ENCODE data around the gene COX18.

COX18 gene, protein sequence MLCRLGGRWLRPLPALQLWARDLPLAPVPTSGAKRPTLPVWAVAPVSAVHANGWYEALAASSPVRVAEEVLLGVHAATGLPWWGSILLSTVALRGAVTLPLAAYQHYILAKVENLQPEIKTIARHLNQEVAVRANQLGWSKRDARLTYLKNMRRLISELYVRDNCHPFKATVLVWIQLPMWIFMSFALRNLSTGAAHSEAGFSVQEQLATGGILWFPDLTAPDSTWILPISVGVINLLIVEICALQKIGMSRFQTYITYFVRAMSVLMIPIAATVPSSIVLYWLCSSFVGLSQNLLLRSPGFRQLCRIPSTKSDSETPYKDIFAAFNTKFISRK

DNA sequence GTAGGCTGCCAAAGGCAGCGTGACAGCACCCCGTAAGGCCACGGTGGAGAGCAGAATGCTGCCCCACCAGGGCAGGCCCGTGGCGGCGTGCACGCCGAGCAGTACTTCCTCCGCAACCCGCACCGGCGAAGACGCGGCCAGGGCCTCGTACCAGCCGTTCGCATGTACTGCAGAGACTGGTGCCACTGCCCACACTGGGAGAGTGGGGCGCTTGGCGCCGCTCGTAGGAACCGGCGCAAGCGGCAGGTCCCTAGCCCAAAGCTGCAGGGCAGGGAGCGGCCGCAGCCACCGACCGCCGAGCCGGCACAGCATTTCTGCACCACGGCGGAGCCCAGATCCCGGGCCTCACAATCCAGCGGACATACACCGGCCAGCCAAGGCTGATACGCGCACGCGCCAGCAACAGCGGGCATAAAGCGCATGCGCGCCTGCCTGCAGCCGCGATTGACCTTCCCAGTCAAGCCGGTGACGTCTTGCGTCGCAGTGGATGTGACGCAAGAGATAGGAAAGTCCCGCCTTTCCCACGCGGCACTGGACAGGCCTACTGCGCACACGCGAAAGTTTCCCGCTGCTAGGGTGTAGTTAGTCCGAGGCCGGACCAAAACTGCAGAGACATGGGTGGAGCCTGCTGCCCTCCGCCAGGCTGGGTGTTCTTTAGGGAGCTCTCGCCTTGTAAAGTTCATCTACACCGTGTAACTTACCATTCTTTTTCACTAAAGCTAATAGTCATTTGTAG is at the start of gene COX18:
COX18 (minus strand) TSS at position 379 of the 736 bp plus-strand sequence; CDS start at position 312, 67 bp downstream.
- peak; percentile 98 to 99 for DNase-seq
- TF ChIP-seq POLR2A (IDR thresholded peaks at IDR 0.05; ENCODE audit: low read length) (peak; percentile 99), GATA1 (IDR thresholded peaks at IDR 0.05; ENCODE audit: low read depth, low read length) (no peak)

DNA sequence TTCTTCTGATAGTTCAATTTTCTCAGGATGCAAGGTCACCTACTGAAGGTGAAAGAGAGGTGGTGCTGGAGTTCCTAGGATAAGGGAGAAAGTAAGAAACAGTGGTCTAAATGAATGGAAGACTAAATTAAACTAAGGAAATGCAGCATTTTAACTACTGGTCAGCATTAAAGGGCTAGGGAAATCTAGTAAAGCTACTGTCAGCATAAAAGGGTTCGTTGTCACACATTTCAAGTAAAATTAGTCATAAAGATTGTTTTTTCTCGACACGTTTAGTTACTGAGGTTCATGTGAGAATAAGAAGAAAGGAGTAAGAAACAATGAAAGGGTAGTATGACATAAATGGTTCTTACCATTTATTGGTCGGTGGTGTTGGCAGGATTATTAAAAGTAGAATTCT is 40.0 kb upstream of the COX18 start:
- no peak for TF ChIP-seq POLR2A (IDR thresholded peaks at IDR 0.05; ENCODE audit: low read length)
- TF ChIP-seq GATA1 (IDR thresholded peaks at IDR 0.05; ENCODE audit: low read depth, low read length) = no peak
- DNase-seq = no peak

DNA sequence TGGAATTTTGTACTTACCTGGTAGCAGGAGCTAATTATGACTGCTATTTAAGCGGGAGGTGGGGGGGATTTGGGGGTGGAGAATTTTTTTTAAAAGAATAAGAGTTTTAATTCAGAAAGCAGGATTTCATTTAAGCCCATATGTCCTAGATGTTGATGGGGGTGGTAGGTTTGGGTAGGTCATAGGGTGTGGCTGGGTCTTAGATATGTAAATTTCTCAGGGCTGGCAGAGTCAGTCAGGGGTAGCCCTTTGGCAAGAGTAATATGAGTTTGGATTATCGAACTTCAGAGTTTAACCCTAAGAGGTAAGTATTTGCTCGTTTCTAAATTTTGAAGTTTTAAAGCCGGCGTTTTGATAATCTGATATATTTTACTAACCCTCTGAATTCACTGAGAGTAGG is 35.2 kb upstream of the COX18 start:
- peak; percentile 17 to 29 for DNase-seq
- TF ChIP-seq GATA1 (IDR thresholded peaks at IDR 0.05; ENCODE audit: low read depth, low read length) = no peak
- no peak for TF ChIP-seq POLR2A (IDR thresholded peaks at IDR 0.05; ENCODE audit: low read length)

DNA sequence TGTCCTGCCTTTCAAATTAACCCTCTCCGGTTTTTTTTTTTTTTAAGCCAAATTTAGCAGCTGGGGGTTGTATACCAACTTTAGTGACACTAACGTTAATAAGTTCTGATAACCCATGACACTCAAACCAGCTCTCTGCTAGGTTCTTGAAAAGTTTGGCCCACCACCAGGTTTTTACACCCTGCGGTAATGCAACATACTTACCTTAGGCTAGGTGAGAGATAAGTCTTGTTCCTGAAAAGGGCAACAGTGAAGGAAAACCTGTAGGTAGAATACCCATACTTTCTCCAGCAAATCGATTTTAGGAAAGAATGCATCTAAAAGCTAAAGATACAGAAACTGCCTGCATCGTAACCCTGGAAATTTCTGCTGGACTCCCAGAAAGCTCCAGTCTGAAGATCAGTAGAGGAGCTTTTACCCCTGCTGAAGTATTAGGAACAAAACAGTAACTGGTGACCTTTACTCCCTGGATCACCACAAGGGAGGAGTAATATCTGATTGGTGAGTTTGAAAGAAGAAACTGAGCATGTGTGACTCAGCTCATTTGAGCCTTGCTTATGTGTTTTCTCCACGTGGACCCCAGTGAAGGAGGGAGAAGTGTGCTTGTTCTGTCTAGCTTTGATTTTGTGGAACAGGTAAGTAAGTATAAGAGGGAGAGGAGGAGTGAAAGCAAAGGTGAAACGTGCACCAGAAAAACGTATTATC is 34.4 kb upstream of the COX18 start:
- peak; percentile 43 to 52 for DNase-seq

DNA sequence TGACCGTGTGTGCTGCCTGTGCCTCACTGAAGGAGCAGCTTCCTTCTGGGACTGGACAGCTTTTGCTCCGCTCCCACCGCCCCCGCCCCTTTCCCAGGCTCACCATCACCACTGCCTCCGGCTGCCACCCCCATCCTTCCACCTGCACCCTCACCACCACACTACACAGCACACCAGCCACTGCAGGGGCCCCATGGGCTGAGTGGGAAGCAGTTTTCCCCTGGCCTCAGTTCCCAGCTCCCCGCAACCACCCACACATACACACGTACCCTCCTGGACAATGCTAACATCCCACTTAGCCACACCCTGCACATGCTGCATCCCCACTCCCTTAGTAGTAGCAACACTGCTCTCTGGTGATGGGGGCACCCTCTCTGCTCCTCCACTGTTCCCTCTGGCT is 29.6 kb upstream of the COX18 start:
- DNase-seq = no peak
- TF ChIP-seq GATA1 (IDR thresholded peaks at IDR 0.05; ENCODE audit: low read depth, low read length) (no peak), POLR2A (IDR thresholded peaks at IDR 0.05; ENCODE audit: low read length) (no peak)

More for the DNA sequence above, 34.4 kb upstream of the COX18 start:
- TF ChIP-seq POLR2A (IDR thresholded peaks at IDR 0.05; ENCODE audit: low read length) (no peak), GATA1 (IDR thresholded peaks at IDR 0.05; ENCODE audit: low read depth, low read length) (no peak)

DNA sequence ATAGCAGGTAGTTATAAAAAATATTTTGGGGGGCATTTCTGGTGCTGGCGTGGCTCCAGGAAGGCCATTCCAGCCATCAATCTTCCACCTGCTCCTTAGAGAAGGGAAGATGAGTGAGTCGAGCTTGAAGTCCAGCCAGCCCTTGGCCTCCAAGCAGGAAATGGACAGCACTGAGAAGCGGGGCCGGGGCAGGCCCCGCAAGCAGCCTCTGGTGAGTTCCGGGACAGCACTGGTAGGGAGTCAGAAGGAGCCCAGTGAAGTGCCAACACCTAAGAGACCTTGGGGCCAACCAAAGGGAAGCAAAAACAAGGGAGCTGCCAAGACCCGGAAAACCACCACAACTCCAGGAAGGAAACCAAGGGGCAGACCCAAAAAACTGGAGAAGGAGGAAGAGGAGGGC is 29.2 kb upstream of the COX18 start:
- no peak for DNase-seq
- TF ChIP-seq POLR2A (IDR thresholded peaks at IDR 0.05; ENCODE audit: low read length) (no peak), GATA1 (IDR thresholded peaks at IDR 0.05; ENCODE audit: low read depth, low read length) (no peak)

DNA sequence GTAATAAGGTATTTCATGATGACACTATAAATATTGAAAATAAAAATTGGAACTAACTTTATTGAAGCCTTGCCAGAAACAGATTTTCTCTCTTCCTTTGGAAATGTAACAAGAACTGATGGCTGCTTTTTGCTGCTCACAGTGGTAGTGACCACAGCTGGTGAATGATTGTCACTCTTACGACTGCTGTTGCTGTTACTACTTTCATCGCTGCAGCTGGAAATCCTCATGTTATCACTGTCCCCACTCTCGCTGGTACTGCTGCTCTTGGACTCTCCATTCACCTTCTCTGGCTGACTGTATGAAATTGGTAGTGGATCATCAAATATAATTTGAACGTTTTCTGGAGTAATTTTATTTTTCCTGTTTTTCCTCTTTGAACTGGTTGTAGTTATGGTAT is 28.5 kb upstream of the COX18 start:
- TF ChIP-seq GATA1 (IDR thresholded peaks at IDR 0.05; ENCODE audit: low read depth, low read length) (no peak), POLR2A (IDR thresholded peaks at IDR 0.05; ENCODE audit: low read length) (no peak)

DNA sequence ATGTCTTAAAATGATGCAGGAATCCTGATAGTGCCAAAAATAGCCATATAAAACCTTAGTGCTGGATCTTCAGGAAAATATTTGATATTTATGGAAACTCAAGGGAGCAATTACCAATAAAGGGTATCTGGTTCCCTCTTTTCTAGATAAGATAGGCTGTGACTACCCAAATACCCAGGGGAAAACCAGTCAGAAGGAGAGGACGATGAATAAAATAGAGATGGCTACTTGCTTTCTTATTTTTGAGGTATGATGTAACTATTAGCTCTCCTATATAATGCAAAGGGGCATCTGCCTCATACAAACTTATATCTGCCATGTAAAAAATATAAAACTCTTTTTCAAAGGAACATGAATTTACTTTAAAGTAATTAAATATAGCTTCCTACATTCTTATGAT is 23.4 kb upstream of the COX18 start:
- no peak for TF ChIP-seq GATA1 (IDR thresholded peaks at IDR 0.05; ENCODE audit: low read depth, low read length)
- TF ChIP-seq POLR2A (IDR thresholded peaks at IDR 0.05; ENCODE audit: low read length) = no peak
- DNase-seq = no peak

More for the DNA sequence above, 28.5 kb upstream of the COX18 start:
- no peak for DNase-seq

DNA sequence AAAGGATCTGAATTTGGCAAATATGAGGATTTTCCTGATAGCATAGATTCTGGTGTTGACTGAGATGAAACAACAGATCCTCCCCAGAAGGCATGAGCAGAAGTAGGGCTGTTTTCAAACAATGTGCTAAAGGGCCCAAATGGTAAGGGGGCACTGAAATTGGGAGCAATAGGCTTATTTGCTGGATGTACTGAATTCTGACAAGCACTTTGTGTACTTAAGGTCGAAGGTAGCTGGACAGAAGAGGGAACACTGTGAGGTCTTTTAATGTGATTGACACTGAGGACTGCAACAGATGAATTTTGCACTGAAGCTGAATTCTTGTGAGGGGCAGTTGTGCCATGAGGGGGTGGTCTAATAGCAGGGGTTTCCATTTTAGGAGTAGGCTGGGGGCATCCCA is 21.2 kb upstream of the COX18 start:
- no peak for TF ChIP-seq POLR2A (IDR thresholded peaks at IDR 0.05; ENCODE audit: low read length)
- TF ChIP-seq GATA1 (IDR thresholded peaks at IDR 0.05; ENCODE audit: low read depth, low read length) = no peak
- no peak for DNase-seq

DNA sequence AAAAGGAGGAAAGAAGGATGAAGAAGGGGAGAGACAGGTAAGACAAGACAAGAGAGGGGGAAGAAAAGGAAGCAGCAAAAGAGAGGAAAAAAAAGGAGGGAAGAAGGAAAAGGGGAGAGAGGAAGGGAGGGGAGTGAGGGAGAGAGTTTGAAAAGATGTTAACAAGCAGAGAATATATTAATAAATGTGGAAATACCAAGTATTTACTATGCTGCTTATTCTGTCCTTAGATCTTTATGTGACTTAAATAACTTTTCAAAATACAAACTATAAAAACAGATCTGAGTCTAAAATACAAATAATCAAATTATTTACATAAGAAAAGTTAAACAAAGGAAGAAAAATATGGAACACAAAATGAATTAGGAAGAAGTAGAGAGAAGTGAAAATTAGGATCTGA is 18.4 kb upstream of the COX18 start:
- TF ChIP-seq POLR2A (IDR thresholded peaks at IDR 0.05; ENCODE audit: low read length) (no peak), GATA1 (IDR thresholded peaks at IDR 0.05; ENCODE audit: low read depth, low read length) (no peak)
- DNase-seq = no peak

DNA sequence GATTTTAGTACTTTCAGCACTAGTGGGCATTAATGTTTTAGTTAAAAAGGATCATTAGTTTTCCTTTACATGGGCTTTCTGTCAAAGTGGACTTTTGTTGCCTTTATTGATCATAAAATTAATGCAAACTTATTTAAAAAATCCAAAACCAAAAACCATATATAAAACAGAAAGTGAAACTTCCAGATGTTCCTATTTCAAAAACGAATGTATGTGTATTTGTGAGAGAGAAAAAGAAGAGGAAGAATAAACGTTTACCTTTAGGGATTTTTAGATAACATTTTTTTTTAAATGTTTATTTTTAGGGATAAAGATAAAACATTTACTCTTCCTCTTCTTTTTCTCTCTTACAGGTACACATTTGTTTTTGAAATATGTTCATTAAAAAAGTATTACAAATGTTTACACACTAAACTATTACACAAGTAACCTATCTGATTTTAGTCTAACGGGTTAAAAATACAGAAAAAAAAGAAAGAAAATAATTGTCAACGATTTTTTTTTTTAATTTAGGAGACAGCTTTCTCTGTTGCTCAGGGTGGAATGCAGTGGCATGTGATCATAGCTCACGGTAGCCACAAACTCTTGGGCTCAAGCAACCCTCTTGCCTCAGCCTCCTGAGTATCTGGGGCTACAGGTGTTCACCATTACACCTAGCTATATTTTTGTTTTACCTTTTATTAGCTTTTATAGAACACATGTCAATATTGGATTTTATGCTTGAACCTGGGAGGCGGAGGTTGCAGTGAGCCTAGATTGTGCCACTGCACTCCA is 16.8 kb upstream of the COX18 start:
- DNase-seq = no peak
- no peak for TF ChIP-seq GATA1 (IDR thresholded peaks at IDR 0.05; ENCODE audit: low read depth, low read length)
- no peak for TF ChIP-seq POLR2A (IDR thresholded peaks at IDR 0.05; ENCODE audit: low read length)

DNA sequence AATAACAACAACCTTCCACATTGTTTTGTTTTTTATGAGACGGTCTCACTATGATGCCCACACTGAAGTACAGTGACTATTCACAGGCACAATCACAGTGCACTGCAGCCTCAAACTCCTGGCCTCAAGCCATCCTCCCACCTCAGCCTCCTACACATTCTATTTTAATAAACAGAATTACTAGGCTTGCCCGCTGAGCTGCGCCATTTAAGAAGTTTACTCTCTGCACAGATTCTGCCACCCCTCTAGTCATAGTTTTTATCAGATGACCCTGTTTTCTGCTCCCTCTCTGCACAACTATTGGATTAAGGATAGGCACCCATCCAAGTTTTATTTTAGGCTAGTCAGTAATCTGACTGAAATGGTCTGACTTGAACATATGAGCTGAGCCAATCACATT is 11.3 kb upstream of the COX18 start:
- peak in 1 of 2 experiments; percentile 6 for DNase-seq

DNA sequence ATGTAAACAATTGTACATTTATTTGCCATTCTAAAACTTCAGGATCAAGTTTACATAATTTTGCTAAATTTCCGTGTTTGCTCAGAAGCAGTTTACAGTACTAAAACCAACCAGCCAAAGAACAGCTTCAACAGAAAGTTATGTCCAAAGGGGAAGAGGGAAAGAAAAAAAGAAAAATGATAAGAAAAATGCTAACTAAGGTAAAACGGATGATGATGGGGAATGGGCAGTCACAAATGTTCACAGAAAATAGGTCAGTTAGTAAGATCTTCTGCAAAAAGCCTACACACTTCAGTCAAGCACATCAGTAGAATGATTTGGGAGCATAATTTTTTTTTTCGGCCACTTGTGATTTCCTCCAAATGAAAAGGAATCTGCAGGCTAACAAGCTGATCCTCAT is 6.3 kb upstream of the COX18 start:
- TF ChIP-seq GATA1 (IDR thresholded peaks at IDR 0.05; ENCODE audit: low read depth, low read length) (no peak), POLR2A (IDR thresholded peaks at IDR 0.05; ENCODE audit: low read length) (no peak)
- DNase-seq = no peak

More for the DNA sequence above, 11.3 kb upstream of the COX18 start:
- TF ChIP-seq GATA1 (IDR thresholded peaks at IDR 0.05; ENCODE audit: low read depth, low read length) = no peak
- TF ChIP-seq POLR2A (IDR thresholded peaks at IDR 0.05; ENCODE audit: low read length) = no peak

DNA sequence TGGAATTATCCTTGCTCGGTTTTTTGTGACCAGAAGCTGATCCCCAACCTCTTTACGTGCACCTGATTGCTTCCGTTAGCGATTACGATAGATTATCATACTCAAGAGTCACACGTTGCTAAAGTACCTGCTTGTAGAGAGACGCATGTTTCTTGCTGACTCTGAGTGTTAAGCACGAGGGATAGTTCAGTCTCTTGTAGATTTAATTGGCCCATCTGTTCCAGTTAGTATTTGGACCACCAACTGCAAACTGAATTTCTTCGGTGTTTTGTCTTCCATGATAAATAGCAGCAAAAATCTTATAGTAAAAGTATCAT is 516 bp upstream of the COX18 start:
- no peak for DNase-seq
- TF ChIP-seq GATA1 (IDR thresholded peaks at IDR 0.05; ENCODE audit: low read depth, low read length) (no peak), POLR2A (IDR thresholded peaks at IDR 0.05; ENCODE audit: low read length) (no peak)

Data from erythroblast (primary cell).